Omental fat pad (tissue), 4 donors: ENCODE measurements around the gene ATG16L1. TPM values are rescaled to one million over a fixed set of nuclear protein-coding genes. Genes with fewer than 3 reads are reported as not detected.

Experiments
- ATAC-seq: fragments of 150-250 bp; one replicate; pipeline ENCODE4 v1.9.1; 2016; ENCODE audit warnings: mild to moderate bottlenecking, moderate library complexity; ENCODE audit not compliant: low FRiP score
- DNase-seq: peaks from one replicate; pipeline ENCODE4 v3.0.0-alpha.2; 2019; ENCODE audit warnings: low spot score
- CTCF ChIP-seq, 3 donors: fragments of 450-650 bp; IDR thresholded peaks; one replicate each; pipeline ENCODE4 v1.5.1; 2016 to 2017; ENCODE audit warnings: antibody characterized with exemption in 3 of 3, mild to moderate bottlenecking in 3 of 3, moderate library complexity in 2 of 3
- total RNA-seq, 4 donors: library from RNA; depleted of rRNA; stranded (reverse); fragments of >200 nt; gene quantifications; one replicate each; pipeline ENCODE4 v1.1.0, GENCODE V29; 2016

The ATG16L1 gene
- total RNA-seq, 4 donors from 2014 or later = 20.6 to 55.2 (median 27.6) TPM

DNA sequence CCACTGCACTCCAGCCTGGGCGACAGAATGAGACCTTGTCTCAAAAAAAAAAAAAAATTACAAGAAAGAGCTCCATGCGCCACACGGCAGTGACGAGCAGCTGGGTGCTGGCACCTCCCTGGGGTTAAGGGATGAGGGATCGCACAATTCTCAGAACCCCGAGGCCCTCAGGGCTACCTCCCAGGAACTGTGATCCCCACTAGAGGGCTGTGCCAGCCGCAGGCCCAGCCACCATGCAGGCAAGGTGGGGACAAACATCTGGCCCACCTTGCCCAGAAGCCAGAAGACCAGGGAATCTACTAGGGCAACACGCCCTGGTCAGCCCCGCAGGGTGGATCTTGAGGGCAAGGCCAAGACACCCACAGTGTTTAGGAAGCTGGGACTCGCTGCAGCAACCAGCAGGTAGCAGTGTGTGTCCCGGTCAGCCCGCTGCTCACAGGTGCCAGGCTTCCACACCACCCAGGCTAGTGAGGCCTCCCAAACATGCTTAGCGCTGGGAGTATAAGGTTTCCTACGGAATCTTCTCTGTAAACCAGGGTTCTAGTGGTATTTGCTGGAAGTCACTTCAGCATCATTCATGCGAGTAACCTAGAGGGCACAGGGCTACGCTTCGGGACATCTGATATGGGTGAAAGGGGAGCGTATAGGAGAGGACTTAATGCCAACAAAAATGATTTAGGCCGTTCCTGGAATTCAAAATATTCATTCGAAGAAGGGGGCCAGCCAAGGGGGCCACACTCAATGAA lies 62.9 kb downstream of the ATG16L1 start:
- no peak for ATAC-seq
- DNase-seq = no peak
- TF ChIP-seq CTCF (IDR thresholded peaks at IDR 0.05) = no peak

GRCh38 chr2:233317196-233317943 lies 65.9 kb downstream of the ATG16L1 start:
- ATAC-seq (no peak), DNase-seq (no peak)
- no peak for TF ChIP-seq CTCF (IDR thresholded peaks at IDR 0.05)

DNA sequence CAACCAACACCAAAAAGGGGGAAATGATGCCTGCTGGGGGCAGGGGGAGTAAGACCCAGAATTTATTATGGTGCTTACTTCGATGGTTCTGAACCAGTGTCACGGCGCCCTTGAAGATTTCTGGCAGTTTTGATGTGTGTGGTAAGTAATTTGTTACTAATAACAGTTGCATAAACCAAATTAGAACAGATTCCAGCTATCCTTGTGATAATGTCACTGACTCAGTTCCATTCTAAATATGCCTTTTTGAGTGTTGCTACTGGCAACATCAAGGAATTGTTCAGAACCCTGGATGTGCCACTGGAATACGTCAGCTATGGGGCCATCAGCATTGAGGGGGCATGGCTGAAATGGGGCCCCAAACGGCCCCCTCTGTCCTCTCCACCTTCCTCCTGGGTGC lies 67.8 kb downstream of the ATG16L1 start:
- no peak for TF ChIP-seq CTCF (IDR thresholded peaks at IDR 0.05)
- DNase-seq (no peak), ATAC-seq (no peak)

DNA sequence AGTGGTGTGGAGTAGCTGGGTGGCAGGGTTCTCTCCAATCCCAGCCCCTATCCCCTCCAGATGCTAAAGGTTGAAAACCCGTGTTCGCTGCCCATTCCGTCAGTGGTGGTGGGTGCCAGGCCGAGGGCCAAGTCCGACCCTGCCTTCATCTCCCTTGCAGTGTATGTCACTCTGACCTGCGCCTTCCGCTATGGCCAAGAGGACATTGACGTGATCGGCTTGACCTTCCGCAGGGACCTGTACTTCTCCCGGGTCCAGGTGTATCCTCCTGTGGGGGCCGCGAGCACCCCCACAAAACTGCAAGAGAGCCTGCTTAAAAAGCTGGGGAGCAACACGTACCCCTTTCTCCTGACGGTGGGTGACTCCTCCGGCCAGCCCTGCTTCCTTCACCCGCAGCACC lies 69.0 kb downstream of the ATG16L1 start:
- DNase-seq = no peak
- no peak for TF ChIP-seq CTCF (IDR thresholded peaks at IDR 0.05)
- no peak for ATAC-seq

- no peak for TF ChIP-seq CTCF (IDR thresholded peaks at IDR 0.05)
- no peak for ATAC-seq
- DNase-seq = no peak
Observed at GRCh38 chr2:233321166-233321565, 69.7 kb downstream of the ATG16L1 start.

DNA sequence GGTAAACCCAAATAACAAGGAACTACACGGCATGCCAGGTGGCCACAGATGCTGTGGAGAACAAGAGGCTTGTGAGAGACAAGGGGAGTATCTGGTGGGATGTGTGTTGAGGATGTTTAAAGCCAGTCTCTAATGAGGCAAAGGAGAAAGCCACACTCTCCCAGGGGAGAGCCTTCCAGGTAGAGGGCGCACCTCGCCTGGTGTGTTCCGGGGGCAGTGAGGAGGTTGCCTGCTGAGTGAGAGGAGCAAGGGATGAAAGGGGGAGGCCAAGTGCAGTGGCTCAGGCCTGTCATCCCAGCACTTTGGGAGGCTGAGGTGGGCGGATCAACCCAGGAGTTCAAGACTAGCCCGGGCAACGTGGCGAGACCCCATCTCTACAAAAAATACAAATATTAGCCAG lies 72.4 kb downstream of the ATG16L1 start:
- no peak for TF ChIP-seq CTCF (IDR thresholded peaks at IDR 0.05)
- ATAC-seq (no peak), DNase-seq (no peak)

- no peak for TF ChIP-seq CTCF (IDR thresholded peaks at IDR 0.05)
- ATAC-seq = no peak
- DNase-seq = no peak
Observed at GRCh38 chr2:233325256-233325655, 73.8 kb downstream of the ATG16L1 start.
